Kidney epithelial cell (primary cell): ENCODE results near the gene CCDC68. TPM values are rescaled to one million over a fixed set of nuclear protein-coding genes. Genes with fewer than 3 reads are reported as not detected.

Experiments
- DNase-seq: peaks from one replicate; pipeline ENCODE4 v3.0.0-alpha.2; 2010; ENCODE audit warnings: low read depth
- H3K27me3 ChIP-seq: 2 replicates; pipeline ENCODE4 v1.6.0; 2011; ENCODE audit warnings: low read length; ENCODE audit not compliant: control insufficient read depth, insufficient read depth
- H3K36me3 ChIP-seq: 2 replicates; pipeline ENCODE4 v1.5.1; 2011; ENCODE audit warnings: low read length; ENCODE audit not compliant: control insufficient read depth, insufficient read depth
- H3K4me3 ChIP-seq: 2 replicates; pipeline ENCODE4 v1.5.1; 2011; ENCODE audit warnings: low read depth, mild to moderate bottlenecking, control low read depth, low read length
- total RNA-seq: library from RNA; depleted of rRNA; stranded (reverse); fragments of >200 nt; gene quantifications from 2 replicates; pipeline ENCODE4 v1.2.3, GENCODE V29; 2015
- TF ChIP-seq, protein P1 (sequence below): IDR thresholded peaks from 2 replicates; pipeline ENCODE4 v1.5.1; 2011; ENCODE audit warnings: mild to moderate bottlenecking, moderate library complexity, low read length, control low read depth, inconsistent platforms; ENCODE audit not compliant: insufficient read depth, poor library complexity, severe bottlenecking

The CCDC68 gene
- total RNA-seq, 1 donor from 2014 or later, result 3.7 TPM

DNA sequence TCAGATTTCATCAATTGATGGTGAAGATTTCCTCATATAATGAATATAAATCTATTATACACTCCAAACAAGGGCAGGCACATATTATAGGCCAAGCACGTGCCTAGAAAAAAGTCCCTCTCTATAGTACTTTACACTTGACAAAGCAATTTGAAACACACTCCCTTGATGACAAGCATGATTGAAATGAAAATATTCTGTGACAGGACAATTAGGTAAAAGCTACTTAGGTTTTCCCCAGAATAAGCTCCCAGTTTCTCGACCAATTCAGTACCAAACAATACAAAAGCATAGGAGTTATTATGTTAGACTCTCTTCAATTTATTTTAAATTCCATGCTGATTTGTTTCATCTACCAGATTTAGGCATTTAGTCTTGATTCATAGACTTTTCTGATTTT lies 47.7 kb downstream of the CCDC68 start:
- H3K4me3 ChIP-seq, result no peak overlapping the region
- H3K27me3 ChIP-seq, result no peaks in the 10 kb centered on the region
- DNase-seq, result no peak
- no peaks in the 10 kb centered on the region for H3K36me3 ChIP-seq
- TF ChIP-seq, protein P1, sequence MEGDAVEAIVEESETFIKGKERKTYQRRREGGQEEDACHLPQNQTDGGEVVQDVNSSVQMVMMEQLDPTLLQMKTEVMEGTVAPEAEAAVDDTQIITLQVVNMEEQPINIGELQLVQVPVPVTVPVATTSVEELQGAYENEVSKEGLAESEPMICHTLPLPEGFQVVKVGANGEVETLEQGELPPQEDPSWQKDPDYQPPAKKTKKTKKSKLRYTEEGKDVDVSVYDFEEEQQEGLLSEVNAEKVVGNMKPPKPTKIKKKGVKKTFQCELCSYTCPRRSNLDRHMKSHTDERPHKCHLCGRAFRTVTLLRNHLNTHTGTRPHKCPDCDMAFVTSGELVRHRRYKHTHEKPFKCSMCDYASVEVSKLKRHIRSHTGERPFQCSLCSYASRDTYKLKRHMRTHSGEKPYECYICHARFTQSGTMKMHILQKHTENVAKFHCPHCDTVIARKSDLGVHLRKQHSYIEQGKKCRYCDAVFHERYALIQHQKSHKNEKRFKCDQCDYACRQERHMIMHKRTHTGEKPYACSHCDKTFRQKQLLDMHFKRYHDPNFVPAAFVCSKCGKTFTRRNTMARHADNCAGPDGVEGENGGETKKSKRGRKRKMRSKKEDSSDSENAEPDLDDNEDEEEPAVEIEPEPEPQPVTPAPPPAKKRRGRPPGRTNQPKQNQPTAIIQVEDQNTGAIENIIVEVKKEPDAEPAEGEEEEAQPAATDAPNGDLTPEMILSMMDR, result no peak

DNA sequence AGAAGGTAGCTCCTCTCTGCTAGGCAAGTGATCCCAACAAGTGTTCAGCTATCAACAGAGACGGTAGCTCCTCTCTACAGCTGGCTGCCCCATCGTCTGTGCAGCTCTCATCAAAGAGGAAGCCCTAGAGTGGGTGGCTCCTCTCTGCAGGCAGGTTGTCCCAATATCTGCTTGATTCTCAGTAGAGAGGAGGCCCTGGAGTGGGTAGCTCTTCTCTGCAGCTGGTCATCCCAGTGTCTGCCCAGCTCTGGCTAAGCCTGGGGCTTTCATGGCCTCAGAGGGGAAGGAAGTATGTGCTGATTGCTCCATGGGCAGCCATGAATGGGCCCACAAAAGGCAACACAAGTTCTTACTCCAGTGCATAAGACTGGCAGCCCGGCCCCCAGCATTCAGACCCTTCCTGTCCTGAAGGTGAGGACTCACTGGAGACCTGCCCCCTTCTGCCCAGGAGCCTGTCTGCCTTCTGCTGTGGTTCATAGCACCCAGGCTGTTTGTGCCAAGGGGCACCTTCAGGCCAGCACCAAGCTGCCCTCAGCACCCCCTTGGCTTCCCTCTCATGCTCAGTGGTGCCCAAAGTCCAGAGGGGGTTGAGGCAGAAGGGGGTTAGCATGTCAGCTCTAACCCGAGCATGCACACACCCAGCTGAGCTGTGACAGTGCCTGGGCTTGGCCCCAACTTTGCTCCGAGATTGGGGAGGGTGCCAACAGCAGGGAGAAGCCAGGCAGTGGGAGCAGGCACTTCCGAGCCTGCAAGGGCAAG lies 48.9 kb downstream of the CCDC68 start:
- H3K4me3 ChIP-seq, result no peak overlapping the region
- TF ChIP-seq, protein P1, result no peak
- no peaks in the 10 kb centered on the region for H3K36me3 ChIP-seq
- DNase-seq, result no peak
- H3K27me3 ChIP-seq, result no peaks in the 10 kb centered on the region

DNA sequence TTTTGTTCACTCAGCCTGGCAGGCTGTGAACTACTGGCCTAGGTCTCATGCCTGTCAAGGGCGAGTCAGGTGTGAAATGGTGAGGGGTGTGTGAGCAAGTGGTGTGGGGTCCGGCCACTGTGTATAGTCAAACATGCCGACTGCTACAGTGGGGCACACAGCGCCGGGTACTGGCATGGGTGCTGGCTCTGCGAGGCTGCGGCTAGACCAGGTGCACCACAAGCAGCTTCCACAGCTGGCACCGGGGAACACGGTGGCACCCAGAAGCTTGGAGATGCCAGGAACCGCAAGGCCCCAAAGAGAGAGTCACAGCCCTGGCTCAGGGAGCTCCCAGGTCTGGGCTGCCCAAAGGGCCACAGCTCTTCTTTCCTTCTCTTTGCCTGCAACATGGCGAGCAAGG lies 49.7 kb downstream of the CCDC68 start:
- no peaks in the 10 kb centered on the region for H3K27me3 ChIP-seq
- TF ChIP-seq, protein P1, result no peak
- no peak for DNase-seq
- no peak overlapping the region for H3K4me3 ChIP-seq
- no peaks in the 10 kb centered on the region for H3K36me3 ChIP-seq

DNA sequence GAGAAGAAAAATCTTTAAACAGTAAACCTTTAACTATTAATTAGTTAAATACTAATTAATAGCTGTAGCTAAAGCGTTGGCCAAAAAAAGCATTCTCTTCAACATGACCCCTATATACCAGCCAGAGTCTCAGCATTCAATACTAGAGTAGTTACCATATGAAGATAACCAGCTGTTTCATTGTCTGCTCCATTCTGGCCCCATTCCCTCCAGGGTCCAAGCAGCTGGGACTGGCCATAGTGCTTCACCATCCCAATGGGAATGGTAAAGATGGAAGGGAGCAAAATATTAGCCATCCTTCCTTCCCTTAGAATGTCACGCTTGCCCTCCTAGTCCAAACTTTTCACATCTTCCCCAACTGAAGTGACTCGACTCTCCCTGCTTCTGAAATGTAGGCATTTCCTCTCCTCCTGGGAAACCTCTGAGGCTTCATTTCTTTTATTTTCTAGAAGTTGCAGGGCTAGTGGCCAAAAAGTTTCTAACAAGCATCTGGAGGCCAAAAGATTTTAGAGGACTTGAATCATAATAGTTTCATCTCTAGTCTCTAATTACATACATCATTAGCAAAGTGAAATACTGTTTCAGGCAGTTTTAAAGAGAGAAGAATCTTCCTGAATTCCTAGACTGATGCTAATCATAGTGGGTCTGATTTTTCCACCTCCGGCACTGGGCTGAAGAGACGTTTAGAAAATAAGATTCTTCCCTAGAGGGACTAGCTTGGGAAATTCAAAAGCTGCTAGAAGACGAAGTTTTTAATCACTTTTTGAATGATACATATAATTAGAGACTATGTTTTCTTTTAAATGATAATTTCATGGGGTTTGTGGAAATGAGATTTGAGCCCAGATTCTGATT lies 52.7 kb downstream of the CCDC68 start:
- Histone ChIP-seq H3K36me3 (no peaks in the 10 kb centered on the region), H3K27me3 (no peaks in the 10 kb centered on the region), H3K4me3 (no peak overlapping the region)
- TF ChIP-seq, protein P1, result no peak
- no peak for DNase-seq

DNA sequence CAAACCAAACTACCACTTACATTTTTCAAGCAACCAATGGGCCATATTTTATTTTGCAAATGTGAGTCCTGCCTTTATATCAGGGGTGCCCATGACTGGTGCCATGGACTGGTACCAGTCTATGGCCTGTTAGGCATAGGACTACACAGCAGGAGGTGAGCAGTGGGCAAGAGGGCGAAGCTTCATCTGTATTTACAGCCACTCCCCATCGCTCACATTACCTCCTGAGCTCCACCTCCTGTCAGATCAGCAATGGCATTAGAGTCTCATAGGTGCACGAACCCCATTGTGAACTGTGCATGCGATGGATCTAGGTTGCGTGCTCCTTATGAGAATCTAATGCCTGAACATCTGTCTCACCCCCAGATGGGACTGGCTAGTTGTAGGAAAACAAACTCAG lies 53.6 kb downstream of the CCDC68 start:
- no peaks in the 10 kb centered on the region for H3K27me3 ChIP-seq
- DNase-seq, result no peak
- H3K4me3 ChIP-seq, result no peak overlapping the region
- TF ChIP-seq, protein P1, result no peak
- H3K36me3 ChIP-seq, result no peaks in the 10 kb centered on the region

DNA sequence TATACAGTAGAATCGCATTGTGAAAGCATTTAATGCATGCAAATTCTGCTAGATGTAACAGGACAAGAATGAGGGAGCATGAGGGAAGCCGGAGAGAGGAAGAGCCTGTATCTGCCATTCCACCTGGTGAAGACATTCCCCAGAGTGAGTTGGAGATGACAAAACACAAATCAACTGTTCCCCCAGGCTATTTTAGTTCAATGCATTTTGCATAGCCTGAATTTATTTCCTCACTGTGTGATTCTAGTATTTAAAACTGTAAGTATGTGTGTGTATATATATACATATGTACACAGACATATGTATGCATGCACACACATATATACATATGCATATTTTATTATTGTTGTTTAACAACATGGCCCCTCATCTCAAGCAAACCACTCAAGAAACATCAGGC lies 54.7 kb downstream of the CCDC68 start:
- DNase-seq, result no peak
- TF ChIP-seq, protein P1, result no peak
- Histone ChIP-seq H3K27me3 (no peaks in the 10 kb centered on the region), H3K4me3 (no peak overlapping the region), H3K36me3 (no peaks in the 10 kb centered on the region)
